Nephron (organoid): ENCODE results near the gene FAM131A.

Experiments used
- H3K27ac Mint-ChIP-seq, 3 experiments: 2 replicates each; pipeline ENCODE4 v1.8.0; 2020; ENCODE audit warnings: mixed read lengths in 3 of 3, mild to moderate bottlenecking in 2 of 3, moderate library complexity in 1 of 3
- H3K27me3 Mint-ChIP-seq: 2 replicates; pipeline ENCODE4 v1.8.0; 2021; ENCODE audit warnings: low read depth, mild to moderate bottlenecking, moderate library complexity, mixed read lengths
- H3K36me3 Mint-ChIP-seq: 2 replicates; pipeline ENCODE4 v1.8.0; 2020; ENCODE audit warnings: low read depth, mixed read lengths
- H3K4me1 Mint-ChIP-seq: 2 replicates; pipeline ENCODE4 v1.8.0; 2020; ENCODE audit warnings: mixed read lengths
- H3K4me3 Mint-ChIP-seq, 3 experiments: 2 replicates each; pipeline ENCODE4 v1.8.0; 2020; ENCODE audit warnings: mild to moderate bottlenecking in 3 of 3, mixed read lengths in 3 of 3, moderate library complexity in 2 of 3
- H3K9me3 Mint-ChIP-seq: 2 replicates; pipeline ENCODE4 v1.8.0; 2020; ENCODE audit warnings: mixed read lengths
- TF ChIP-seq, protein P1 (sequence below), 3 experiments: fragments of 200-600 bp; sonication (generic); IDR thresholded peaks; one replicate each; pipeline ENCODE4 v1.5.0; 2021; ENCODE audit warnings: antibody characterized with exemption in 3 of 3; ENCODE audit not compliant: unreplicated experiment in 3 of 3

Gene FAM131A

DNA sequence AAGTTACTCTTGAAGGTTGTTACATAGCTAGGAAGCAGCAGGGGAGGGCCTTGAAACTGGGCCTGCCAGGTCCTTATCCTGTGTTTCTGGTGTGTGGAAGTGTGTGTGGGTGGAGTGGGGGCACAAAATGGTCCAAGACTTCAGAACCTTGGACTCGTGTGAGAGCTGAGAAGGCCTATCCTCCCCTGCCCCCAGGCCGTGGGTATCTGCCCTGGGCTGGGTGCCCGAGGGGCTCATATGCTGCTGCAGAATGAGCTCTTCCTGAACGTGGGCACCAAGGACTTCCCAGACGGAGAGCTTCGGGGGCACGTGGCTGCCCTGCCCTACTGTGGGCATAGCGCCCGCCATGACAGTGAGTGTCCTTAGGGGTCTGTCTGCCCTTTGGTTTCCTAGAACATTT lies 46.9 kb downstream of the FAM131A start:
- H3K27ac Mint-ChIP-seq = no peak overlapping the region
- no peaks in the 10 kb centered on the region for H3K9me3 Mint-ChIP-seq
- H3K36me3 Mint-ChIP-seq = no peaks in the 10 kb centered on the region
- peaks cover 5% of the 10 kb centered on the region for H3K4me1 Mint-ChIP-seq
- peaks cover 27% of the 10 kb centered on the region for H3K27me3 Mint-ChIP-seq
- H3K4me3 Mint-ChIP-seq = no peak overlapping the region
- TF ChIP-seq, protein P1, sequence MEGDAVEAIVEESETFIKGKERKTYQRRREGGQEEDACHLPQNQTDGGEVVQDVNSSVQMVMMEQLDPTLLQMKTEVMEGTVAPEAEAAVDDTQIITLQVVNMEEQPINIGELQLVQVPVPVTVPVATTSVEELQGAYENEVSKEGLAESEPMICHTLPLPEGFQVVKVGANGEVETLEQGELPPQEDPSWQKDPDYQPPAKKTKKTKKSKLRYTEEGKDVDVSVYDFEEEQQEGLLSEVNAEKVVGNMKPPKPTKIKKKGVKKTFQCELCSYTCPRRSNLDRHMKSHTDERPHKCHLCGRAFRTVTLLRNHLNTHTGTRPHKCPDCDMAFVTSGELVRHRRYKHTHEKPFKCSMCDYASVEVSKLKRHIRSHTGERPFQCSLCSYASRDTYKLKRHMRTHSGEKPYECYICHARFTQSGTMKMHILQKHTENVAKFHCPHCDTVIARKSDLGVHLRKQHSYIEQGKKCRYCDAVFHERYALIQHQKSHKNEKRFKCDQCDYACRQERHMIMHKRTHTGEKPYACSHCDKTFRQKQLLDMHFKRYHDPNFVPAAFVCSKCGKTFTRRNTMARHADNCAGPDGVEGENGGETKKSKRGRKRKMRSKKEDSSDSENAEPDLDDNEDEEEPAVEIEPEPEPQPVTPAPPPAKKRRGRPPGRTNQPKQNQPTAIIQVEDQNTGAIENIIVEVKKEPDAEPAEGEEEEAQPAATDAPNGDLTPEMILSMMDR (IDR thresholded peaks at IDR 0.05; ENCODE audit: unreplicated experiment in 3 of 3) = no peak

DNA sequence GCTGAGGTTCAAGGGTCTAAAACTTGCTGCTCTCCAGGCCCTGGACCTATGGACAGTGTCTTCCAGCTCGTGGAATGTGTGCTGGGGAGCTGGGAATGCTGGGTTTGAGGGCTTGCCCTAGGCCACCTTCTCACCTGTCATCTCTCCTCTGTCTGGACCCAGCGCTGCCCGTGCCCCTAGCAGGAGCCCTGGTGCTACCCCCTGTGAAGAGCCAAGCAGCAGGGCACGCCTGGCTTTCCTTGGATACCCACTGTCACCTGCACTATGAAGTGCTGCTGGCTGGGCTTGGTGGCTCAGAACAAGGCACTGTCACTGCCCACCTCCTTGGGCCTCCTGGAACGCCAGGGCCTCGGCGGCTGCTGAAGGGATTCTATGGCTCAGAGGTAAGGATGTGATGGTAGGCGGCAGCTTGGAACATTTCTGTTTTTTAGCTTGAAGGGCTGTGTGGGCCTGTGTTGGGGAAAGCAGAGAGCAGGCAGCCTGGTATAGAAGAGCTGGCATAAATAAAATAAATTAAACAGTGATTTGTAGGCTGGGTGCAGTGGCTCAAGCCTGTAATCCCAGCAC lies 47.5 kb downstream of the FAM131A start:
- TF ChIP-seq, protein P1 (IDR thresholded peaks at IDR 0.05; ENCODE audit: unreplicated experiment in 3 of 3) = no peak
- Mint-ChIP-seq H3K27ac (no peak overlapping the region), H3K4me3 (no peak overlapping the region), H3K27me3 (peaks cover 27% of the 10 kb centered on the region), H3K36me3 (no peaks in the 10 kb centered on the region), H3K9me3 (no peaks in the 10 kb centered on the region), H3K4me1 (peaks cover 4% of the 10 kb centered on the region)

DNA sequence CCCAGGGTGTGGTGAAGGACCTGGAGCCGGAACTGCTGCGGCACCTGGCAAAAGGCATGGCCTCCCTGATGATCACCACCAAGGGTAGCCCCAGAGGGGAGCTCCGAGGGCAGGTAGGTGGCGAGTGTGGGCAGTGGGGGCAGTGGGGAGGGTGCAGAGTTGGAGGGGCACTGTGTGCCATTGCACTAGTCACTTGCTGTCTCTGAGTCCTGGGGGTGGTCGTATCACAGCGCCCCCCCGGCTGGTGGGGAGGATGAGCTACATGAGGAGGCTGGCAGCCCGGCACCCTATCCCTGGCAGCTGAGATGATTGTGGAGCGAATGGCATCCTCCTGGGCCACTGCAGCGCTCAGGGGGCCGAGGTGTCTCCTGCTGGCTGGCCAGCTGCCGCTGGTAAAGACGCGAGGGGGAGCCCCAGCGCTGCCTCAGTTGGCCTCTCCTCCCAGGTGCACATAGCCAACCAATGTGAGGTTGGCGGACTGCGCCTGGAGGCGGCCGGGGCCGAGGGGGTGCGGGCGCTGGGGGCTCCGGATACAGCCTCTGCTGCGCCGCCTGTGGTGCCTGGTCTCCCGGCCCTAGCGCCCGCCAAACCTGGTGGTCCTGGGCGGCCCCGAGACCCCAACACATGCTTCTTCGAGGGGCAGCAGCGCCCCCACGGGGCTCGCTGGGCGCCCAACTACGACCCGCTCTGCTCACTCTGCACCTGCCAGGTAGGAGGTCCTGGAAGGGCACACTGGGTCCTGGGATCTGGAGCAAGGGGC lies 48.8 kb downstream of the FAM131A start:
- no peaks in the 10 kb centered on the region for H3K4me1 Mint-ChIP-seq
- no peak overlapping the region for H3K4me3 Mint-ChIP-seq
- no peaks in the 10 kb centered on the region for H3K9me3 Mint-ChIP-seq
- H3K27ac Mint-ChIP-seq = no peak overlapping the region
- H3K36me3 Mint-ChIP-seq = no peaks in the 10 kb centered on the region
- TF ChIP-seq, protein P1 (IDR thresholded peaks at IDR 0.05; ENCODE audit: unreplicated experiment in 3 of 3) = no peak
- H3K27me3 Mint-ChIP-seq = peaks cover 24% of the 10 kb centered on the region

DNA sequence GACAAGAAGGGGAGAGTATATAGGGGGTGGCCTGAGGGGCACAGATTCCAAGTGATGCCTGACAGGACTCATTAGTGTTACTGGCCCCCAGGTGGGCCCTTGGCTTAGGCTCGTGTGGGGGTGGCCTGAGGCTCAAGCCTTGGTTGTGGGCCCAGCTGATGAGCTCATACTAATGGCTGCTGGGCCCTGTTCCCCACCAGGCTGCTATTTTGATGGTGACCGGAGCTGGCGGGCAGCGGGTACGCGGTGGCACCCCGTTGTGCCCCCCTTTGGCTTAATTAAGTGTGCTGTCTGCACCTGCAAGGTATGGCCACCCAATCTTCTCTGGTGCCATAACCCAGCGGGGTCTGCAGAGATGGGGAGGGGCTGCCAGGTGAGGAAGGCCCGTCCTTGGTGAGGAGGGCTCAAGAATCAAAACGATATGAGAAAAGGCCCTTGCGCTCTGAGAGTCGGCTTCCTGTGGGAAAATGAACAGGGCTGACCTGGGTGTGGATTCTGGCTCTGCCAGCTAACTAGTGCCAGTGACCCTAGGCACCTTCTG lies 49.8 kb downstream of the FAM131A start:
- Mint-ChIP-seq H3K9me3 (no peaks in the 10 kb centered on the region), H3K27ac (no peak overlapping the region), H3K36me3 (no peaks in the 10 kb centered on the region), H3K4me3 (no peak overlapping the region), H3K4me1 (no peaks in the 10 kb centered on the region), H3K27me3 (peaks cover 16% of the 10 kb centered on the region)
- TF ChIP-seq, protein P1 (IDR thresholded peaks at IDR 0.05; ENCODE audit: unreplicated experiment in 3 of 3) = no peak

DNA sequence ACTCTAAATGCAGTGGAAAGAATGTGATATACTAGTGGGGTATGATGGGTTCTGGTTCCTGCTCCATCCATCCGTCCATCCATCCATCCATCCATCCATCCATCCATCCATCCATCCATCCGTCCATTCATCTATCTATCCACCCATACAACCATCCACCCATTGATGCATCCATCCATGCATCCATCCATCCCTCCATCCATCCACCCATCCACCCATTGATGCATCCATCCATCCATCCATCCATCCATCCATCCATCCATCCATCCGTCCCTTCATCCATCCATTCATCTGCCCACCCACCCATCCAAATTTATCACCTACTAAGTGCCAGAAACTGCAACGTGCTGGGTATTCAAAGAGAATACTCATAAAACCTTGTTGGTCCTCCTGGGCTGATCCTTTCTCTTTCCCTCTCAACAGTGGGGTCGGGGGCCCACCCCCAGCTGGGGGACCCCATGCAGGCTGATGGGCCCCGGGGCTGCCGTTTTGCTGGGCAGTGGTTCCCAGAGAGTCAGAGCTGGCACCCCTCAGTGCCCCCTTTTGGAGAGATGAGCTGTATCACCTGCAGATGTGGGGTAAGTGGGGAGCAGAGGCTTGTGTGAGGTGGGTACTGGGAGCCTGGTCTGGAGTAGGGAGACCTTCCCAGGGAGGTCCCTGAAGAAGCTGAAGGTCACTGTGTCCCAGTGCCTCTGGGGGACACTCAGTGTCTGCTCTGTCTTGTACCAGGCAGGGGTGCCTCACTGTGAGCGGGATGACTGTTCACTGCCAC lies 51.0 kb downstream of the FAM131A start:
- Mint-ChIP-seq H3K4me1 (no peaks in the 10 kb centered on the region), H3K27me3 (peaks cover 8% of the 10 kb centered on the region), H3K27ac (no peak overlapping the region), H3K4me3 (no peak overlapping the region), H3K9me3 (no peaks in the 10 kb centered on the region), H3K36me3 (no peaks in the 10 kb centered on the region)
- TF ChIP-seq, protein P1 (IDR thresholded peaks at IDR 0.05; ENCODE audit: unreplicated experiment in 3 of 3) = no peak
